Activated T-helper 1 cell treated with anti-CD3 and anti-CD28 coated beads, Interleukin-2, amount 50 U/mL, for 16 hours (primary cell): ENCODE measurements around the gene CYP11A1.
A peak's percentile ranks its signal among the peaks of the same experiment; 100 is the strongest.

Experiments
- DNase-seq, 2 donors: peaks; one replicate each; pipeline ENCODE4 v3.0.0-alpha.2; 2020; ENCODE audit warnings: low read depth in 1 of 2, low spot score in 1 of 2

The CYP11A1 gene

GRCh38 chr15:74328331-74329056 lies 39.0 kb downstream of the CYP11A1 start:
- DNase-seq: no peak

GRCh38 chr15:74327756-74328155 lies 39.7 kb downstream of the CYP11A1 start:
- DNase-seq: no peak

- DNase-seq: no peak
Measured at GRCh38 chr15:74326746-74327145, 40.7 kb downstream of the CYP11A1 start.

- DNase-seq: no peak
Measured at GRCh38 chr15:74324714-74325113, 42.7 kb downstream of the CYP11A1 start.

- DNase-seq: peak; percentile 11 to 22
Measured at GRCh38 chr15:74322558-74323180, 44.8 kb downstream of the CYP11A1 start.

- no peak for DNase-seq
Measured at GRCh38 chr15:74320352-74321247, 46.8 kb downstream of the CYP11A1 start.

DNA sequence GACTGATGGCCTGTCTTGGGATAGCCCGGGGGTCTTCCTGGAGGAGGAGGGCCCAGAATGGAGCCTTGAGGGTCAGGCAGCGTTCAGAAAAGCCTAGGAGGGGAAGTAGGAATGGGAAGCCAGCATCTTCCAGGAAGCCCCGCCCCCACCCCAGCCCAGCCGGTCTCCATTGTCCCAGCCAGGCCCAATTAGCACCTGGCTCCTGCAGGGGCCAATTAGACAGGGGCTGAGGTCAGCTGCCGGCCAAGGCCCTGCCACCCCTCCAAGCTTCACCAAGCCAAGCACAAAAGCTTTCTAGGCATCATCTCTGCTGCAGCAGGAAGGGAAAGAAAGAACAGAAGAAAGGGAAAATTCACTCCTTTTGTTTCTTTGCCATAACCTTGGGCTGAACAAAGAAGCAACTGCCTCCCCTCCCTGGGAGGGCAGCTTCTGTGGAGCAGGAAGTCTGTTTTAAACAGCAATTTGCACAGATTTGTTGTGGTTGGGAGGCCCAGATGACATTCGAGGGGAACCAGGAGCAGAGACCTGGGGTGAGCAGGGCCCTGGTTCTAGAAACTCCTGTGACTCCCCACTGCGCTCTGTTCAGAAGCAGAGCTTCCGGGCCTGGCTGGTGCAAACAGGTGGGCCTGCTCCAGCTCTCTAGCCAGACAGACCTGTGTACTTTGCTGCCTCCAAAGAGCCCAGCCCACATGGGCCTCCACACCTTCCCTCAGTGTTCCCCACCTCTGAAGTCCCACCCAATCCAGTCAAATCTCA lies 47.7 kb downstream of the CYP11A1 start:
- no peak for DNase-seq

DNA sequence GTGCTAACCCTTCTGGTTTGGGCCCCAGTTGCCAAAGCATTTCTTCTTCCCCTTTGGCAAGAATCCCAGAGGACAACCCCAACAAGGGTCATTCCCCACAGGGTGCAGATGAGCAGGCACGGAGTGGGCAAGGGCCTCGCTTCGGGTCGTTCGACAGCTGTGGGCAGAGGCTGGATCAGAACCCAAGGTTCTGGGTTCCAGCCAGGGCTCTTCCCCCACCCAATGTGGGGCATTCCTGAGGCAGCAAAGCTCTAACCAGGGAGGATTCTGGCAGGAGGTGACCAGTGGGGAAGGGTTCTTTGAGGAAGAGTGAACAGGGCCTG lies 48.3 kb downstream of the CYP11A1 start:
- DNase-seq: no peak

DNA sequence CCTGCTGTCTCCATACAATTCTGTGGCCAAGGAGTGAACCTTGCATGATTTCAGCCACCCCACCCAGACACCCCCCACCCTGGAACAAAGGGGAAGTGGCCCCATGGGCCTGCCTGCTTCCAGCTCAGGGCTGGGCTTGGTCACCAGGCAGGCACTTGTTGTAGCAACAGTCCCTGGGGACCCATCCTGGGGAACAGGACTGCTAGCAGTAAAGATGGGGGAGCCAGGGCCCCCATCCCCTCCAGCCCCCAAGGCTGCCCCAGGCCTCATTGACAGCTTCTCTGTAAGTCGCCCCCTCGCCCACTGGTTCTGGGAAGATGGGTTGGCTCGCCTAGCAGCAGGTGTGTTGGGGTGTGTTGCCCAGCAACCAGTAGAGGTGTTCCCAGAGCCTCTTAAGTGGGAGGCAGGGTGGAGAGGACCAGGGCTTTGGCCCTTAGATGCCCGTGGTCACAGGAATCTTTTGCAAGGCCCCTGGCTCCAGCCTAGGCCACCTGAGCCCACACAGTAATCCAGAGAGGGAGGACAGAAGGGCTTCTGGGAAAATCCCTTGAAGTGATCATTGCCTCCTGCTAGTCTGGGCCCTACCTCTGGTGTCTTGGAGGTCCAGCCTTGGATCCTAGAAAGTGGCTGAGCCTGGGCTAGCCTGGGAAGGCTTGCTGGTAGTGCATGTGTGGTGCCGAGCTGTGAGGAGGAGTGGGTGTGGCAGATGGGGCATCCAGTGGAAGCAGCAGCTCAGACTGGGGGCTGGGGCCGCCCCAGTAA lies 48.9 kb downstream of the CYP11A1 start:
- DNase-seq: no peak

GRCh38 chr15:74317820-74318375 lies 49.5 kb downstream of the CYP11A1 start:
- no peak for DNase-seq

- no peak for DNase-seq
Measured at GRCh38 chr15:74316141-74316540, 51.3 kb downstream of the CYP11A1 start.

- DNase-seq: no peak
Measured at GRCh38 chr15:74315626-74316025, 51.8 kb downstream of the CYP11A1 start.

- no peak for DNase-seq
Measured at GRCh38 chr15:74314795-74315438, 52.5 kb downstream of the CYP11A1 start.

DNA sequence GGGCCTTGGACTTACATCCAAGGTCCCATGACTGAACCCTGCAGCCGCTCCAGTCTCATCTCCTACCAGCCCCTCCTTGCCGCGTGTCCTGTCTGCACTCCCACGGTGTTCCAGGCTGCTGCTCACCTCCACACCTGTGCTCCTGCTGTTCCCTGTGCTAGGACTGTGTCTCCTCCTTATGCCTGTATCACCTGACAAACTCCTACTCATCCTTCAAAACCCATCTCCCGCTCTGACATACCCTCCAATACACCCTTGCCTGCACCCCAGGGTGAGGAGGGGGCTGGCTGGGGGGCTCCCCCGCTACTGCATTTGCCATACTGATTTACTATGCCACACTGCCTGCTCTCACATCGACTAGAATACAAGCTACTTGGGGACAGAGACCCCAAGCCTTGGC lies 53.6 kb downstream of the CYP11A1 start:
- no peak for DNase-seq

- no peak for DNase-seq
Measured at GRCh38 chr15:74312445-74313007, 54.9 kb downstream of the CYP11A1 start.

- no peak for DNase-seq
Measured at GRCh38 chr15:74311734-74312444, 55.6 kb downstream of the CYP11A1 start.

- DNase-seq: no peak
Measured at GRCh38 chr15:74307827-74308811, 59.3 kb downstream of the CYP11A1 start.

GRCh38 chr15:74306781-74307217 lies 60.6 kb downstream of the CYP11A1 start:
- no peak for DNase-seq
